HG03342 (cell line): ENCODE measurements around the gene LRBA.

Source experiments
- ATAC-seq: cut with Tn5 transposase; IDR thresholded peaks from one replicate; pipeline ENCODE4 v1.9.1; 2021; ENCODE audit warnings: mild to moderate bottlenecking, moderate library complexity; ENCODE audit not compliant: unreplicated experiment

LRBA gene

GRCh38 chr4:150314031-150314430, 701.1 kb downstream of the LRBA start:
- ATAC-seq: no peak

- ATAC-seq: no peak
Measured at GRCh38 chr4:150310159-150310895, 704.8 kb downstream of the LRBA start.

- no peak for ATAC-seq
Measured at GRCh38 chr4:150308824-150309472, 706.1 kb downstream of the LRBA start.

GRCh38 chr4:150306719-150307118, 708.4 kb downstream of the LRBA start:
- no peak for ATAC-seq

GRCh38 chr4:150305995-150306394, 709.1 kb downstream of the LRBA start:
- ATAC-seq: no peak

- ATAC-seq: no peak
Measured at GRCh38 chr4:150302553-150302952, 712.5 kb downstream of the LRBA start.

GRCh38 chr4:150299816-150300215, 715.3 kb downstream of the LRBA start:
- ATAC-seq: no peak

GRCh38 chr4:150297861-150298474, 717.1 kb downstream of the LRBA start:
- ATAC-seq: no peak

GRCh38 chr4:150289881-150290280, 725.2 kb downstream of the LRBA start:
- ATAC-seq: no peak

- ATAC-seq: no peak
Measured at GRCh38 chr4:150289198-150289597, 725.9 kb downstream of the LRBA start.

GRCh38 chr4:150286656-150287055, 728.4 kb downstream of the LRBA start:
- no peak for ATAC-seq

- no peak for ATAC-seq
Measured at GRCh38 chr4:150283689-150284088, 731.4 kb downstream of the LRBA start.

- no peak for ATAC-seq
Measured at GRCh38 chr4:150280975-150281374, 734.1 kb downstream of the LRBA start.

GRCh38 chr4:150280081-150280895, 734.8 kb downstream of the LRBA start:
- ATAC-seq: no peak

GRCh38 chr4:150278206-150278605, 736.9 kb downstream of the LRBA start:
- ATAC-seq: no peak

GRCh38 chr4:150268444-150268843, 746.6 kb downstream of the LRBA start:
- no peak for ATAC-seq

- ATAC-seq: no peak
Measured at GRCh38 chr4:150265806-150266205, 749.3 kb downstream of the LRBA start.

GRCh38 chr4:150264595-150265161, 750.4 kb downstream of the LRBA start:
- no peak for ATAC-seq

- no peak for ATAC-seq
Measured at GRCh38 chr4:150262611-150263010, 752.5 kb downstream of the LRBA start.

GRCh38 chr4:150261571-150261970, 753.5 kb downstream of the LRBA start:
- no peak for ATAC-seq
